ENCODE measurements around the gene ATG13.

ATG13 gene

DNA sequence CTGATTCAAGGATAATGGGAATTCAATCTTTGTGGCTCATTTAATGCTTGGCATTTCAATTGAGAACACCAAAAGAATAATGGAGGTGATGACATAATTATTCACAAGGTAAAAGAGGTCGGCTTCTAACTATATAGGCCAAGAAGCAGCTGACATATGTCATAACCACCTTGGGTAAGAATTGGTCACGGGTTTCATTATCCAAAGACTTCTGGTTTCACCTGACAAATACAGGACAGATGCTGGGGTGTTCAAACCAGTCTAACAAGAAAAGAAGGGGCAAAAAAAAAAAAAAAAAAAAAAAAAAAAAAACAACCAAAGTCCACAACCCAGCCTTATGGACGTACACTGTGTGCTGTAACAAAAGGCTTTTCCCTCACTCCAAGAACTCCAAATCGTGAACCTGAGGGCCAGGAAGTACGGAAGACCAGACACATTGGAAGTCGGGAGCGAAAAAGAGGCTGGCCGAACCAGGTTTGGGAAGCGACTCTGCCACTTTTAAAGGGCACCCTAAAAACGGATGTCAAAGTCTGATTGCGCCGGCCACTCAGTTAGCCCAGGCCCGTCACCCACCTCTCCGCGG lies 711 bp upstream of the ATG13 start:
- TF ChIP-seq JUND (IDR thresholded peaks at IDR 0.05; ENCODE audit: low read depth), result no peak
- in situ Hi-C loops (cut with HindIII; ENCODE audit: low pct_unique_long_range_greater_than_20kb, low sequenced_read_pairs), result no loop called here
- DNase-seq (ENCODE audit: low read depth in 1 of 2, low spot score in 1 of 2), result no peak

DNA sequence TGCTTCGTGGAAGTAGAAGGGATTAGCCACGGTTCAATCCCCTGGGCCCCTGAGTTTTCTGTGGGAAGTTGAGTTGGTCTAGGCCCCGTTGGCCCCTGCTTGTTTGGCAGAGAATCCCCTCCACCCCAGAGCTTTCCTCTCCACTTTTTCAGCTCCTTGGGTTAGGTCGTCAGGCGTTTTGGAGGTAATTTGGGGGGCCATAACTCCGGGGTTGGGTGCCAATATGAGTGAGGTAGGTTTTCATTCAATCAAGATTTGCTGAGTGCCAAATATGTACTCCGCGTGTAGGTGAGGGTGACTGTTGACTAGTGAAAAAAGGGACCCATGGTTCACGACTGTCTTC lies 590 bp downstream of the ATG13 start:
- no peak for TF ChIP-seq JUND (IDR thresholded peaks at IDR 0.05; ENCODE audit: low read depth)
- in situ Hi-C loops (cut with HindIII; ENCODE audit: low pct_unique_long_range_greater_than_20kb, low sequenced_read_pairs), result no loop called here

DNA sequence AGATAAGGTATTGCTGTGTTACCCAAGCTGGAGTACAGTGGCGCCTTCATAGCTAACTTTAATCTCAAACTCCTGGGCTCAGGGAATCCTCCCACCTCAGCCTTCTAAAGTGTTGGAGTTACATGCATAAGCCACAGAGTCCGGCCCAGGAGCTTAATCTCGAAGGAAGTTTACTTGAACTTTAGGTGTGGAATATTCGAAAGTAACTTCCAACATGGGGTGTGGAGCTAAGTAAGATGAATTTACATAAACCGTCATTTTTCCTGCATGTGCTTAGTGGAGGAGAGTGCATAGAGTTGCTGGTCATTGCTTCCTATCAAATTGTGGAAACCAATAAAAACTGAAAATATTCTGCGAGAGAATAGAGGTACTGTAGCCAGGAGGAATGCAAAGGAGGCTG lies 1.5 kb downstream of the ATG13 start:
- TF ChIP-seq JUND (IDR thresholded peaks at IDR 0.05; ENCODE audit: low read depth), result no peak
- DNase-seq (ENCODE audit: low read depth in 1 of 2, low spot score in 1 of 2), result no peak
- in situ Hi-C loops (cut with HindIII; ENCODE audit: low pct_unique_long_range_greater_than_20kb, low sequenced_read_pairs), result no loop called here

More for the DNA sequence above, 590 bp downstream of the ATG13 start:
- DNase-seq (ENCODE audit: low read depth in 1 of 2, low spot score in 1 of 2), result no peak

DNA sequence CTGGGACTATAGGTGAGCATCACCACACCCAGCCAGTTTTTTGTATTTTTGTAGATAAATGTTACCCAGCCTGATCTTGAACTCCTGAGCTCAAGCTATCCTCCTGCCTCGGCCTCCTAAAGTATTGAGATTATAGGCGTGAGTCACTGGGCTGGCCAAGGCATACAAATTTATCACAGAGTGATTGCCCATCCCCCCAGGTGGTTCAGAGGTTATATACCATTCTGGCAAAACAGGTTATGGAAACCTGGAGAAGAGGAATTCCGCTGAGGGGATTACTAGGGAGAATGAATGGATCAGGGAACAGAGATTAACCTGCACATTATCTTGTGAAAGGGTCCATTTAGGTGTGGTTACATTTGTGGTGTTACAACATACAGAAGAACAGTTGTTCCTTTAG lies 8.1 kb downstream of the ATG13 start:
- DNase-seq (ENCODE audit: low read depth in 1 of 2, low spot score in 1 of 2), result peak in 1 of 2 experiments; percentile 15
- TF ChIP-seq JUND (IDR thresholded peaks at IDR 0.05; ENCODE audit: low read depth), result no peak
- in situ Hi-C loops (cut with HindIII; ENCODE audit: low pct_unique_long_range_greater_than_20kb, low sequenced_read_pairs), result no loop called here

DNA sequence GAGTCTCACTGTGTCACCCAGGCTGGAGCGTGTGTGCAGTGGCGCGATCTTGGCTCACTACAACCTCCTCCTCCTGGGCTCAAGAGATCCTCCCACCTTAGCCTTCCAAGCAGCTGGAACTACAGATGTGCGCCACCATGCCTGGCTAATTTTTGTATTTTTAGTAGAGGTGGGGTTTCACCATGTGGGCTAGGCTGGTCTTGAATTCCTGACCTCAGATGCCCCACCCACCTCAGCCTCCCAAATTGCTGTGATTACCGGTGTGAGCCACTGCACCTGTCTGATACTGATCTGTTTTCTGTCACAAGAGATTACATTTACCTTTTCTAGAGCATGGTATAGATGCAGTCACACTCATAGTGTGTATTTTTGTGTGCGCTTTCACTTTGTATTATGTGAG lies 11.6 kb downstream of the ATG13 start:
- DNase-seq (ENCODE audit: low read depth in 1 of 2, low spot score in 1 of 2), result no peak
- in situ Hi-C loops (cut with HindIII; ENCODE audit: low pct_unique_long_range_greater_than_20kb, low sequenced_read_pairs), result no loop called here
- TF ChIP-seq JUND (IDR thresholded peaks at IDR 0.05; ENCODE audit: low read depth), result no peak

DNA sequence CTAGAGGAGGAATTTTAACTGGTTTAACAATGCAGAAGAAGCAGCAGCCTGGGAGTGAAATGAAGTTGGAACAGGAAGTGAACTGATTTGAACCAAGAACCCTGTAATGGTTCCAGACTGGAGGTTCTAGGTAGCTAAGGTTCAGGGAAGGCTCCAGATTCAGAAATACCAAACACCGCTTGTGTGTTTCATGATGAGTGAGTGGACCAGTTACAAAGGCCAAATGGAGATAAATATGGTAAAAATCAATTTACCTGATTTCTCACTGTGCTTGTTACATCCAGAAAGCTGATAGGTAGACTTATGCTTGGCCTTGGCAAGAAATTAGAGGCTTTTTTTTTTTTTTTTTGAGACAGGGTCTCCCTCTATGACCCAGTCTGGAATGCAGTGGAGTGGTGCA lies 12.9 kb downstream of the ATG13 start:
- TF ChIP-seq JUND (IDR thresholded peaks at IDR 0.05; ENCODE audit: low read depth), result no peak
- in situ Hi-C loops (cut with HindIII; ENCODE audit: low pct_unique_long_range_greater_than_20kb, low sequenced_read_pairs), result no loop called here
- DNase-seq (ENCODE audit: low read depth in 1 of 2, low spot score in 1 of 2), result no peak

DNA sequence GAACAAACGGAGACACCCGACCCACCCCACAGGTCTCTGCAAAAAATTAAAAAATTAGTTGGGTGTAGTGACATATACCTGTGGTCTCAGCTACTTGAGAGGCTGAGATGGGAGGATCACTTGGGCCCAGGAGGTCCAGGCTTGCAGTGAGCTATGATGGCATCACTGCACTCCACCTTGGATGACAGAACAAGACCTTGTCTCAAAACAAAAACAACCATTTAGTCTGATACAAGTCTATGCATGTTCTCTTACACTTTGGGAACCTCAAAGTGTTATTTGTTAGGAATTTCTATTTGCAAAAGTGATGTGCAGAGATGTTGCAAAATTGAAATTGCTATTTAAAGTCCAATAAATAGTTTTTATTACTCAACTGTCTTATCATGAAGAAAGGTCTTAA lies 14.3 kb downstream of the ATG13 start:
- in situ Hi-C loops (cut with HindIII; ENCODE audit: low pct_unique_long_range_greater_than_20kb, low sequenced_read_pairs), result no loop called here

DNA sequence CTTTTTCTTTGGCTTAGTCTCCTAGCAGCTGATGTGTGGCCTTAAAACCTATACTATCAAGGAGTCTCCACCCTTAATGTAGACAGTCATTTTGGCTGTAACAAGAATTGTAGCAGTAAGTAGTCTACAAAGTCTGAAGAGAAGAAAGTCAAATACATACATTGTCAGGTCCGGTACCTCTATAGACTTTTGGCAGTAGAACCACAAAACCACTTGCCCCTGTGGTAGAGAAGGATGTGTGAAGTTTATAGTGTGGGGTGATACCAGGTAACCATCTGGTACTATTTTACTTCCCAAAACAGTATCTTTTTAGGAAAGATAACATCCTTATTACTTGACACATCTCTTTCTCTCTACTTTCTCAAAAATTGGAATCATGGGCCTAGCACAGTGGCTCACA lies 15.1 kb downstream of the ATG13 start:
- DNase-seq (ENCODE audit: low read depth in 1 of 2, low spot score in 1 of 2), result no peak
- no peak for TF ChIP-seq JUND (IDR thresholded peaks at IDR 0.05; ENCODE audit: low read depth)
- in situ Hi-C loops (cut with HindIII; ENCODE audit: low pct_unique_long_range_greater_than_20kb, low sequenced_read_pairs), result no loop called here

More for the DNA sequence above, 14.3 kb downstream of the ATG13 start:
- DNase-seq (ENCODE audit: low read depth in 1 of 2, low spot score in 1 of 2), result no peak
- no peak for TF ChIP-seq JUND (IDR thresholded peaks at IDR 0.05; ENCODE audit: low read depth)

DNA sequence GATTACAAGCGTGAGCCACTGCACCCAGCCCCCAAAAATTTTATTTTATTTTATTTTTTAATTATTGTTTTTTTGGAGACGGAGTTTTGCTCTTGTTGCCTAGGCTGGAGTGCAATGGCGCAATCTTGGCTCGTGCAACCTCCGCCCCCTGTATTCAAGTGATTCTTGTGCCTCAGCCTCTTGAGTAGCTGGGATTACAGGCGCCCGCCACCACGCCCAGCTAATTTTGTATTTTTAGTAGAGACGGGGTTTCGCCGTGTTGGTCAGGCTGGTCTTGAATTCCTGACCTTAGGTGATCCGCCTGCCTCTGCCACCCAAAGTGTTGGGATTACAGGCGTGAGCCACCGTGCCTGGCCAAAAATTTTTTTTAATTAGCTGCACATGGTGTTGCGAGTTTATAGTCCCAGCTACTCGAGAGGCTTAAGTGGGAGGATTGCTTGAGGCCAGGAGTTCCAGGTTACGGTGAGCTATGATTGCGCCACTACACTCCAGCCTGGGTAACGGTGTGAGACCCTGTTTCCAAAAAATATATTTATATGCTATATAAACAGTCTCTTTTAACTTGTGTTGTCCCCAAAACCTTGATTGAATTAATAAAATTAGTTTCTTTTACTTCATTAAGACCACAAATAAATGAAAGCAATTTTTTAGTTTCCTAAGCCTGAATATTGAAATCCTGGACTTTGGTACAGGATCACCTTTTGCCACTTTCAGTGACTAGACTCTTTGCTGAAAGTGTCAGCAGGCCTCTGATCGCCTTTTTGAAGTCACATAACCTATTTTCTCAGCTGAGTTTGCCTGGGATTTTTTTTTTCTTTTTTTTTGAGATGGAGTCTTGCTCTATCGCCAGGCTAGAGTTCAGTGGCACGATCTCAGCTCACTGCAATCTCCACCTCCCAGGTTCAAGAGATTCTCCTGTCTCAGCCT lies 16.2 kb downstream of the ATG13 start:
- no peak for DNase-seq (ENCODE audit: low read depth in 1 of 2, low spot score in 1 of 2)
- TF ChIP-seq JUND (IDR thresholded peaks at IDR 0.05; ENCODE audit: low read depth), result no peak
- in situ Hi-C loops (cut with HindIII; ENCODE audit: low pct_unique_long_range_greater_than_20kb, low sequenced_read_pairs), result no loop called here

DNA sequence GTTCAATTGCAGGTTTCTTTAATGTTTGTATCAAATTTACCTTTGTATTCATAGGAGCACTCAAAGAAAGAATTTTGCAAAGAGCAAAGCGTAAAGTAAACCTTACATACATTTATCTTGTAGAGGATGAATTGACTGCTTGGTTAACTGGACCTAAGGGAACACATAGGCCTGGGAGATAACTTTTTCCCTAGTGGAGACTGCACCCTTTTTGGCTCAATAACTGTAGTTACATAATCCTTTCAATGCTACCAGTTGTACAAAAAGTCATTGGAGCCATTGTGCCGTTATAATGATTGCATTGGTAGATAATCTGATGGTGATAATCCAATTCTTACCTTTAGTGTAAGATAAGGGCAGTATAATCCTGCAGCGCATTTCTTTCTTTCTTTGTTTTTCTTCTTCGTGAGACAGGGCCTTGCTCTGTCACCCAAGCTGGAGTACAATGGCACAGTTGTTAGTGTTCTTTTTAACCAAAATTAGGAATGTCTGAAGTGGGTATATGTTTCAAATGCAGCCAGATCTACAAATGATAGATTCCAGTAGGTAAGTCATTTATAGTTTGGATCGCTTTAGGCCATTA lies 18.3 kb downstream of the ATG13 start:
- in situ Hi-C loops (cut with HindIII; ENCODE audit: low pct_unique_long_range_greater_than_20kb, low sequenced_read_pairs), result no loop called here
- no peak for TF ChIP-seq JUND (IDR thresholded peaks at IDR 0.05; ENCODE audit: low read depth)
- DNase-seq (ENCODE audit: low read depth in 1 of 2, low spot score in 1 of 2), result no peak

DNA sequence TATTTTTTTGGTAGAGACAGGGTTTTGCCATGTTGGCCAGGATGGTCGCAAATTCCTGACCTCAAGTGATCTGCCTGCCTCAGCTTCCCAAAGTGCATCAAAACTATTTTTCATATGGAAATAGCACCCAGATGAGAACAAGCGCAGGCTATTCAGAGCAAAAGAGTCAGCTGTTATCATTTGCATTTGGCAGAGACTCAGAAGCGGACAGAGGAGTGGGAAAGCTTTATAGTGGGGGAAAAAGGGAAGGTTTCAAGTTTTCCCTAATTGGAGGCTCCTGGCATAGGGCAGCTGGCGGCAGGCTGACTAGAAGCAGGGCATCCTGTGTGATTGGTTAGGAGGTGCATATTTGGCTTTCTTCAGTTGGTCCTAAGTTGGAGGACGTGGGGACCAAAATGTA lies 20.2 kb downstream of the ATG13 start:
- no peak for TF ChIP-seq JUND (IDR thresholded peaks at IDR 0.05; ENCODE audit: low read depth)
- in situ Hi-C loops (cut with HindIII; ENCODE audit: low pct_unique_long_range_greater_than_20kb, low sequenced_read_pairs), result no loop called here

DNA sequence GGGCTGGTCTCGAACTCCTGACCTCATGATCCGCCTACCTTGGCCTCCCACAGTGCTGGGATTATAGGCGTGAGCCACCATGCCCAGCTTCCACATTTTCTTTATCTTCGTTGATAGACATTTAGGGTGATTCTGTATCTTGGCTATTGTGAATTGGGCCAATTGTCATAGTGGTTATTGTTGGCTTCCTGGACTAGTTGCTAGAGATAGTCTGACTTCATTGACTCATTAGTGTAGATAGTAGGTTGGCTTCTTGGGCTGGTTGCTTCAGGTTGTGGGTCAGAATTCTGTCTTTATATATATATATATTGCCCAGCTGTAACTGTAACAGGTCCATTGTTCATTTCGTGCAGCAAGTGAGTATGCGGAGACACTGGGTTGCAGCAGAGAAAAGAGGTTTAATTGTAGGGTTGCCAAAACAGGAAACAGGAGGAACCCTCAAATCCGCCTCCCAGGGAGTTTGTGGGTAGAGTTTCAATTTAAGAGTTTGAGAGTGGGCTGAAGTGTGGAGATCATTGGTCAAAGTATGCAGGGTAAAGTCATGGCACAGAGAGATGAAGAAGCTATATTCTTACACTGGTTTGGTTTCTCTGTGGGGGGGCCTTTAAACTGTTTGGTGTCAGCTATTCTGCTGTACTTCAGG lies 22.0 kb downstream of the ATG13 start:
- DNase-seq (ENCODE audit: low read depth in 1 of 2, low spot score in 1 of 2), result no peak
- no peak for TF ChIP-seq JUND (IDR thresholded peaks at IDR 0.05; ENCODE audit: low read depth)
- in situ Hi-C loops (cut with HindIII; ENCODE audit: low pct_unique_long_range_greater_than_20kb, low sequenced_read_pairs), result no loop called here

More for the DNA sequence above, 20.2 kb downstream of the ATG13 start:
- DNase-seq (ENCODE audit: low read depth in 1 of 2, low spot score in 1 of 2), result no peak
